WERI-Rb-1 (cell line): ENCODE results near the gene PSMC1.

Experiments
- DNase-seq: peaks from one replicate; pipeline ENCODE4 v3.0.0-alpha.2; 2020
- H3K27ac ChIP-seq: fragments of 250-450 bp; sonication (Bioruptor Pico); 2 replicates; pipeline ENCODE4 v1.5.1; 2020; ENCODE audit warnings: mild to moderate bottlenecking, moderate library complexity
- H3K27me3 ChIP-seq: fragments of 250-450 bp; sonication (Bioruptor Pico); 2 replicates; pipeline ENCODE4 v1.5.1; 2021; ENCODE audit warnings: mild to moderate bottlenecking, low read depth, moderate library complexity; ENCODE audit not compliant: insufficient read depth, severe bottlenecking
- H3K36me3 ChIP-seq: fragments of 250-450 bp; sonication (Bioruptor Pico); 2 replicates; pipeline ENCODE4 v1.5.1; 2020; ENCODE audit warnings: mild to moderate bottlenecking, moderate library complexity
- H3K4me3 ChIP-seq: 2 replicates; pipeline ENCODE4 v1.5.1; 2011; ENCODE audit warnings: low read depth, mild to moderate bottlenecking, control low read depth, low read length
- H3K9me3 ChIP-seq: fragments of 250-450 bp; sonication (Bioruptor Pico); 2 replicates; pipeline ENCODE4 v1.5.1; 2021; ENCODE audit warnings: mild to moderate bottlenecking, moderate library complexity; ENCODE audit not compliant: severe bottlenecking
- TF ChIP-seq, protein P1 (sequence below): IDR thresholded peaks from 2 replicates; pipeline ENCODE4 v1.5.1; 2011; ENCODE audit warnings: low read depth, mild to moderate bottlenecking, control low read depth, inconsistent platforms, low read length

Gene PSMC1

DNA sequence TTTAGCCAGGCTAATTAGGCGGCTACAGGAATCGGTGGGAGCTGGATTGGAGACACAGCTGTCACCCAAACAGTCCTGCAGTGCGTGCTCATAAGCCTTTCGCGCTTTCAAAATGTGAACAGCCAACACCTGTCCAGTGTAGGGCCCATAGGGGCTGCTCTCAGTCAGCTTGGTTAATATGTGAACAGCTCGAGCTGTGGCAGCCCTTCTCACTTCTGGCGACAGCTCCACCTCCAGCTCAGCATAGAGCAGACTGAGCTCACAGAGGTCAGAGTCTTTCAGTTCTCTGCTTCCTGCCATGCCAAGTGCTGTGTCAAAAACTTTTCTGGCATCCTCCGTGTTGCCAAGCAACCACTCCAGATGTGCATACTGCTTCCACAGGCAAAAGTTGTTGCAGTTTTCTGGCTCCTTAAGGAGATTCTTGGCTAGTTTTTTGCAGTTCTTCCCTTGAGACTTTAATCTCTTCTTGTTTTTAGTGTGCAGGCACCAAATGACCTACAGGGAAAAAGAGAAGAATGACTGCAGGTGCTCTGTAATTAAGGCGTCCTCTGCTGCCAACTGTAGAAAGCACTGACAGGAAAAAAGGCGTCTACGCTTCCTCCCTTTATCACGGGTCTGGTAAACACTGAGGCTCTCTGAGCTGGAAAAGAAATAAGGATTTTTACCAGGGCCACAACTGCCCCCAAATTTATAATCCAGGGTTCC is 32.5 kb downstream of the PSMC1 start:
- Histone ChIP-seq H3K27me3 (no peaks in the 10 kb centered on the region), H3K36me3 (peaks cover 3% of the 10 kb centered on the region; the same call in 1 of the 2 replicates), H3K4me3 (no peak overlapping the region), H3K27ac (no peak overlapping the region), H3K9me3 (no peaks in the 10 kb centered on the region)
- DNase-seq: peak; percentile 43
- TF ChIP-seq, protein P1, sequence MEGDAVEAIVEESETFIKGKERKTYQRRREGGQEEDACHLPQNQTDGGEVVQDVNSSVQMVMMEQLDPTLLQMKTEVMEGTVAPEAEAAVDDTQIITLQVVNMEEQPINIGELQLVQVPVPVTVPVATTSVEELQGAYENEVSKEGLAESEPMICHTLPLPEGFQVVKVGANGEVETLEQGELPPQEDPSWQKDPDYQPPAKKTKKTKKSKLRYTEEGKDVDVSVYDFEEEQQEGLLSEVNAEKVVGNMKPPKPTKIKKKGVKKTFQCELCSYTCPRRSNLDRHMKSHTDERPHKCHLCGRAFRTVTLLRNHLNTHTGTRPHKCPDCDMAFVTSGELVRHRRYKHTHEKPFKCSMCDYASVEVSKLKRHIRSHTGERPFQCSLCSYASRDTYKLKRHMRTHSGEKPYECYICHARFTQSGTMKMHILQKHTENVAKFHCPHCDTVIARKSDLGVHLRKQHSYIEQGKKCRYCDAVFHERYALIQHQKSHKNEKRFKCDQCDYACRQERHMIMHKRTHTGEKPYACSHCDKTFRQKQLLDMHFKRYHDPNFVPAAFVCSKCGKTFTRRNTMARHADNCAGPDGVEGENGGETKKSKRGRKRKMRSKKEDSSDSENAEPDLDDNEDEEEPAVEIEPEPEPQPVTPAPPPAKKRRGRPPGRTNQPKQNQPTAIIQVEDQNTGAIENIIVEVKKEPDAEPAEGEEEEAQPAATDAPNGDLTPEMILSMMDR: no peak

DNA sequence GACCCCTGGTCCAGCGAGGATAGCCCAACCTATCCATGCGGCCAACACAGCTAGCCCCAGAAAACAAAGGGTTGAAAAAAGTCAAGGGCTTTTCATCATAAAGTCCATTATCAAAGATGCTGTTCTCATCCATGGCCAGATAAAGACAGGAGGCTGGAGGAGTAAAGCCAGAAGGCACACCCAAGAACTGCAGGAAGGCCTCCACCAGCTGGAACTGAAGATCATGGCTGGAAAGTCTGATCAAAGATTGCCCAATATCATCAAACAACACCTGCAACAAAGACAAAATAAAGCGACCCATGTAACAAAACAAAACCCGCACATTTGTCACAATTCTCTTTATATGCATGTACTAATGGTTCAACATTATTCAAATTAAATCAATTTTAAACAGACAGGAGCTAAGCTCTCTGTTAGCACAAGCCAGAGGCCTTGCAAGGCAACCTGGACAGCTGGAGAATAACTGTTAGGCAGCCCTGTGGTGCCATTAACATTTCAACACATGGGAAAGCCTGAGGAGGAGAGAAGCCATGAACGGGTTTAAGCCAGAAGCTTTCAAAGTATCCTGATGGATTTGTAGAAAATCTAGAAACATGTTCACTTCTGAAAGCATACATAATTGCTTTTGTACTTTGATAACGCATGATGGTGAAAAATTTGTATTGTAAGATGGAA is 34.1 kb downstream of the PSMC1 start:
- Histone ChIP-seq H3K9me3 (no peaks in the 10 kb centered on the region), H3K27ac (no peak overlapping the region), H3K4me3 (no peak overlapping the region), H3K27me3 (no peaks in the 10 kb centered on the region), H3K36me3 (peaks cover 3% of the 10 kb centered on the region; the same call in 1 of the 2 replicates)
- no peak for DNase-seq
- TF ChIP-seq, protein P1: no peak

DNA sequence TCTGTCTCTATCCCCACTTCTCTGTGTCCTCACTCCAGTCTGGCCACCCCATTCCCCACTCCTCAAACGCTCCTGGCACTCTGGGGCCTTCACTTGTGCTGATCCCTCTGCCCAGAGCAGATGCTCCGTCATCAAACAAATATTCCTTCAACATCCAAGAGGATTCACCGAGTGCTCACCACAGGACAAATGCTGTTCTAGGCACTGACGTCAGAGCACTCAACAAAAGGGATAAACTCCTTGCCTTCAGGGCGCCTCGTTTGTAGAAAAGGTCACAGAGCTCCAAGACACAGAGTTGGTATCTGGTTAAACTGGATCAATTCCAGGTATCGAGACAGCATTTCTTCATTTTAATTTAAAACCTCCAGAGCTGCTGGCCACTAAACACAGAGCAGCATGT is 35.3 kb downstream of the PSMC1 start:
- no peaks in the 10 kb centered on the region for H3K9me3 ChIP-seq
- H3K27me3 ChIP-seq: no peaks in the 10 kb centered on the region
- peaks cover 3% of the 10 kb centered on the region; the same call in 1 of the 2 replicates for H3K36me3 ChIP-seq
- no peak for DNase-seq
- no peak overlapping the region for H3K27ac ChIP-seq
- H3K4me3 ChIP-seq: no peak overlapping the region
- TF ChIP-seq, protein P1: no peak

- Histone ChIP-seq H3K4me3 (no peak overlapping the region), H3K36me3 (peaks cover 2% of the 10 kb centered on the region), H3K9me3 (no peaks in the 10 kb centered on the region), H3K27me3 (no peaks in the 10 kb centered on the region), H3K27ac (no peak overlapping the region)
- TF ChIP-seq, protein P1: no peak
- no peak for DNase-seq
These were observed 37.7 kb downstream of the PSMC1 start for GRCh38 chr14:90293766-90294730.

GRCh38 chr14:90294872-90295271 is 38.5 kb downstream of the PSMC1 start:
- TF ChIP-seq, protein P1: no peak
- Histone ChIP-seq H3K4me3 (no peak overlapping the region), H3K9me3 (no peaks in the 10 kb centered on the region), H3K27me3 (no peaks in the 10 kb centered on the region), H3K27ac (no peak overlapping the region), H3K36me3 (no peaks in the 10 kb centered on the region; the same call in 1 of the 2 replicates)
- DNase-seq: no peak
